OCI-LY1 (cell line): Measurements from ENCODE around the gene TMEM184A.

Source experiments
- H2AFZ ChIP-seq: fragments of 200-600 bp; sonication (generic), shearing (Covaris generic); 2 replicates; pipeline ENCODE4 v1.6.0; 2014; ENCODE audit warnings: antibody characterized with exemption, mild to moderate bottlenecking, low read length
- H3F3A ChIP-seq: fragments of 200-600 bp; sonication (generic), shearing (Covaris generic); 2 replicates; pipeline ENCODE4 v1.6.0; 2014; ENCODE audit warnings: mild to moderate bottlenecking, antibody characterized with exemption, low read length, moderate library complexity; ENCODE audit not compliant: insufficient read depth
- H3K27ac ChIP-seq: fragments of 200-600 bp; sonication (generic); 2 replicates; pipeline ENCODE4 v1.5.1; 2014; ENCODE audit warnings: low read length, mixed run types, mild to moderate bottlenecking, low read depth; ENCODE audit not compliant: poor library complexity, severe bottlenecking
- H3K27me3 ChIP-seq: fragments of 200-600 bp; sonication (generic); 2 replicates; pipeline ENCODE4 v1.6.0; 2014; ENCODE audit warnings: antibody characterized with exemption, mild to moderate bottlenecking, low read length, moderate library complexity; ENCODE audit not compliant: insufficient read depth
- H3K36me3 ChIP-seq: fragments of 200-600 bp; sonication (generic); 2 replicates; pipeline ENCODE4 v1.6.1; 2014; ENCODE audit warnings: mild to moderate bottlenecking, antibody characterized with exemption, low read length, moderate library complexity, mixed read lengths; ENCODE audit not compliant: insufficient read depth
- H3K4me1 ChIP-seq: fragments of 200-600 bp; sonication (generic); 2 replicates; pipeline ENCODE4 v1.5.1; 2014; ENCODE audit warnings: mild to moderate bottlenecking, low read length, moderate library complexity; ENCODE audit not compliant: insufficient read depth, severe bottlenecking
- H3K4me2 ChIP-seq: fragments of 200-600 bp; sonication (generic), shearing (Covaris generic); 2 replicates; pipeline ENCODE4 v1.6.1; 2014; ENCODE audit warnings: low read length
- H3K4me3 ChIP-seq: fragments of 200-600 bp; sonication (generic); 2 replicates; pipeline ENCODE4 v1.5.1; 2014; ENCODE audit warnings: low read length, low read depth, mild to moderate bottlenecking, mixed read lengths; ENCODE audit not compliant: poor library complexity, severe bottlenecking
- H3K79me2 ChIP-seq: fragments of 200-600 bp; shearing (Covaris generic); 2 replicates; pipeline ENCODE4 v1.6.1; 2016; ENCODE audit warnings: mixed run types, low read length, mixed read lengths; ENCODE audit not compliant: insufficient read depth
- H3K9ac ChIP-seq: fragments of 200-600 bp; sonication (generic), shearing (Covaris generic); 2 replicates; pipeline ENCODE4 v1.6.1; 2014; ENCODE audit warnings: mild to moderate bottlenecking, low read length, mixed read lengths
- H3K9me2 ChIP-seq: fragments of 200-600 bp; sonication (generic), shearing (Covaris generic); 2 replicates; pipeline ENCODE4 v1.6.1; 2014; ENCODE audit warnings: low read depth, mild to moderate bottlenecking, low read length, mixed read lengths
- H3K9me3 ChIP-seq: fragments of 200-600 bp; shearing (Covaris generic); 2 replicates; pipeline ENCODE4 v1.6.1; 2014; ENCODE audit warnings: low read length, mixed read lengths
- H4K20me1 ChIP-seq: fragments of 200-600 bp; sonication (generic), shearing (Covaris generic); 2 replicates; pipeline ENCODE4 v1.6.0; 2016; ENCODE audit warnings: mild to moderate bottlenecking, low read length; ENCODE audit not compliant: insufficient read depth
- CTCF ChIP-seq: fragments of 200-600 bp; sonication (generic), shearing (Covaris generic); IDR thresholded peaks from 2 replicates; pipeline ENCODE4 v1.5.1; 2017; ENCODE audit warnings: mild to moderate bottlenecking, antibody characterized with exemption, low read length, moderate library complexity, mixed read lengths
- EZH2 ChIP-seq: fragments of 200-600 bp; sonication (generic), shearing (Covaris generic); IDR thresholded peaks from 2 replicates; pipeline ENCODE4 v1.8.0; 2017; ENCODE audit warnings: borderline replicate concordance, mixed run types, mild to moderate bottlenecking, antibody characterized with exemption, low read length, moderate library complexity, mixed read lengths

TMEM184A gene

GRCh38 chr7:1540776-1541271, 15.2 kb downstream of the TMEM184A start:
- no peak overlapping the region for H2AFZ ChIP-seq
- peaks cover 51% of the 10 kb centered on the region for H3K36me3 ChIP-seq
- no peak overlapping the region for H3K4me2 ChIP-seq
- H3K4me1 ChIP-seq, result peaks cover 6% of the 10 kb centered on the region
- H3K4me3 ChIP-seq, result no peak overlapping the region
- no peaks in the 10 kb centered on the region for H3K79me2 ChIP-seq
- H3K27ac ChIP-seq, result no peak overlapping the region
- no peaks in the 10 kb centered on the region for H4K20me1 ChIP-seq
- no peaks in the 10 kb centered on the region for H3F3A ChIP-seq
- H3K9me2 ChIP-seq, result no peaks in the 10 kb centered on the region
- no peaks in the 10 kb centered on the region for H3K9me3 ChIP-seq
- TF ChIP-seq CTCF (no peak), EZH2 (no peak)
- H3K9ac ChIP-seq, result no peak overlapping the region
- H3K27me3 ChIP-seq, result no peaks in the 10 kb centered on the region

GRCh38 chr7:1539882-1540775, 15.9 kb downstream of the TMEM184A start:
- H4K20me1 ChIP-seq, result no peaks in the 10 kb centered on the region
- no peak overlapping the region for H3K4me3 ChIP-seq
- peaks cover 6% of the 10 kb centered on the region for H3K4me1 ChIP-seq
- H3K9me2 ChIP-seq, result no peaks in the 10 kb centered on the region
- no peak overlapping the region for H3K9ac ChIP-seq
- H3K79me2 ChIP-seq, result no peaks in the 10 kb centered on the region
- H3F3A ChIP-seq, result no peaks in the 10 kb centered on the region
- no peak overlapping the region for H3K4me2 ChIP-seq
- TF ChIP-seq CTCF (no peak), EZH2 (no peak)
- no peaks in the 10 kb centered on the region for H3K27me3 ChIP-seq
- no peak overlapping the region for H2AFZ ChIP-seq
- no peaks in the 10 kb centered on the region for H3K9me3 ChIP-seq
- peaks cover 51% of the 10 kb centered on the region for H3K36me3 ChIP-seq
- H3K27ac ChIP-seq, result no peak overlapping the region

GRCh38 chr7:1539181-1539881, 16.7 kb downstream of the TMEM184A start:
- no peak overlapping the region for H3K27ac ChIP-seq
- peaks cover 49% of the 10 kb centered on the region for H3K36me3 ChIP-seq
- no peak overlapping the region for H2AFZ ChIP-seq
- H3K4me1 ChIP-seq, result peaks cover 6% of the 10 kb centered on the region
- H3K9me3 ChIP-seq, result no peaks in the 10 kb centered on the region
- H3K9ac ChIP-seq, result no peak overlapping the region
- no peak for TF ChIP-seq CTCF
- no peak for TF ChIP-seq EZH2
- H3K4me3 ChIP-seq, result no peak overlapping the region
- no peaks in the 10 kb centered on the region for H3K79me2 ChIP-seq
- H4K20me1 ChIP-seq, result no peaks in the 10 kb centered on the region
- no peaks in the 10 kb centered on the region for H3K9me2 ChIP-seq
- no peaks in the 10 kb centered on the region for H3K27me3 ChIP-seq
- H3K4me2 ChIP-seq, result no peak overlapping the region
- H3F3A ChIP-seq, result no peaks in the 10 kb centered on the region
